CD4-positive, alpha-beta T cell treated with Interleukin-6 at 100 ng/mL for 8 hours (primary cell): ENCODE data around the gene EID2.

Experiments used
- DNase-seq: peaks from one replicate; pipeline ENCODE4 v3.0.0-alpha.2; 2020; ENCODE audit warnings: mixed read lengths, low spot score

The EID2 gene, protein sequence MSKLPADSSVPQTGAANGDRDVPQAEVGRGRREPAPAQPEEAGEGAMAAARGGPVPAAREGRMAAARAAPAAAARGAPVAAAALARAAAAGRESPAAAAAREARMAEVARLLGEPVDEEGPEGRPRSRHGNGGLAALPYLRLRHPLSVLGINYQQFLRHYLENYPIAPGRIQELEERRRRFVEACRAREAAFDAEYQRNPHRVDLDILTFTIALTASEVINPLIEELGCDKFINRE

DNA sequence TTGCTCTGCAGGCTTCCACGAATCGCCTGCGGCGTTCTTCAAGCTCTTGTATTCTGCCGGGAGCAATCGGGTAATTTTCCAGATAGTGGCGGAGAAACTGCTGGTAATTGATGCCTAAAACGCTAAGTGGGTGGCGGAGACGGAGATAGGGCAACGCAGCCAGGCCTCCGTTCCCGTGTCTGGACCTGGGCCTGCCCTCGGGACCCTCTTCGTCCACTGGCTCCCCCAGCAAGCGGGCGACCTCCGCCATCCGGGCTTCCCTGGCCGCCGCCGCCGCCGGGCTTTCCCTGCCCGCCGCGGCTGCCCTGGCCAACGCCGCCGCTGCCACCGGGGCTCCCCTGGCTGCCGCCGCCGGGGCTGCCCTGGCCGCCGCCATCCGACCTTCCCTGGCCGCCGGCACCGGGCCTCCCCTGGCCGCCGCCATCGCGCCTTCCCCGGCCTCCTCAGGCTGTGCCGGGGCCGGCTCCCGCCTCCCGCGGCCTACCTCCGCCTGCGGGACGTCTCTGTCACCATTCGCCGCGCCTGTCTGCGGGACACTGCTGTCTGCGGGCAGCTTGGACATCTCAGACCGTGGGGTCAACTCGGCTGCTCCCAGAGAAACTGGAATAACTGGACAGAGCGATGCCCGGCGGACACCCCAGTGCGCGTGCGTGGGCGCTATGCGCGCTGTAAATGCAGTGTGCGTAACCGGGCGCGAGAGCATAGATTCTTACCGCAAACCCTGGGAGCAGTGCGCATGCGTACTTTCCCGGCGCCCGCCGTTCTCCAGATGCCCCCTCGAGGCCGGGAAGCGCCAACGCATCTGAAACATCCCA is at the start of gene EID2:
EID2 (minus strand) TSS at position 644 of the 815 bp plus-strand sequence; CDS start at position 562, 82 bp downstream.
- peak; percentile 94 for DNase-seq

DNA sequence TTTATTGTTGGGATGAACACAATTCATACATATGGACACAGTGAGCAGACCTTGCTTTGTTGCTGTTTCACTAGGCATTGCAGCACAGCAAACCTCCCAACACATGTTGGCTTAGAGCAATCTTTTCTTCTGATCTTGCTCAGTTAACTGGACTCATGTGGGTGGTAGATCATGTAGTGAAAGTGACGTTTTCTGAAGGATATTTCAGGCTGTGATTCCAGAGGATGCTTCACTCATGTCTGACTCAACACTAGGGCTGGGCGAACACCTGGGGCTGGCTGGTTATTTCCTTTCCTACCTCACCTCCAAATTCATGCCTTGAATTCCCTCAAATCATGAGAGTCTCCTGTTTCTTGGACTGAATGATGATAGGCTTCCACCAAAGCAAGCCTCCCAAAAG is 48.1 kb upstream of the EID2 start:
- DNase-seq, result no peak

DNA sequence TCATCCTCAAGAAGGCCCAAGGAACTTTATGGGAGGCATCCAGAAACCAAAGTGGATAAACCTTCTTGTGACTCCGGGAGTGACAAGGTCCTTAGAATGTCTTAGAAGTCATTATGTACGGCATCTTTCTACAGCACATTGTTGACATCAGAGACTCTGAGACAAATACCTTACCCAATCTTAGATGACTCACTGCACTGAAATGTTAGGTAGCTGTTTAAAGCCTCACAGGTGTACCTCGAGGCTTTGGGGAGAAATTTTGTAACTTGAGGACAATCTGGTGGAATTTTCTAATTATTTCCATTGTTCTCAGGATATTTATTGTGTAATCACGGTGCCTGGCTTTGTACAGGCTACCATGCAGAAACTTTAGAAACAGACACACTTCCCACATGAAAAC is 47.5 kb upstream of the EID2 start:
- no peak for DNase-seq

DNA sequence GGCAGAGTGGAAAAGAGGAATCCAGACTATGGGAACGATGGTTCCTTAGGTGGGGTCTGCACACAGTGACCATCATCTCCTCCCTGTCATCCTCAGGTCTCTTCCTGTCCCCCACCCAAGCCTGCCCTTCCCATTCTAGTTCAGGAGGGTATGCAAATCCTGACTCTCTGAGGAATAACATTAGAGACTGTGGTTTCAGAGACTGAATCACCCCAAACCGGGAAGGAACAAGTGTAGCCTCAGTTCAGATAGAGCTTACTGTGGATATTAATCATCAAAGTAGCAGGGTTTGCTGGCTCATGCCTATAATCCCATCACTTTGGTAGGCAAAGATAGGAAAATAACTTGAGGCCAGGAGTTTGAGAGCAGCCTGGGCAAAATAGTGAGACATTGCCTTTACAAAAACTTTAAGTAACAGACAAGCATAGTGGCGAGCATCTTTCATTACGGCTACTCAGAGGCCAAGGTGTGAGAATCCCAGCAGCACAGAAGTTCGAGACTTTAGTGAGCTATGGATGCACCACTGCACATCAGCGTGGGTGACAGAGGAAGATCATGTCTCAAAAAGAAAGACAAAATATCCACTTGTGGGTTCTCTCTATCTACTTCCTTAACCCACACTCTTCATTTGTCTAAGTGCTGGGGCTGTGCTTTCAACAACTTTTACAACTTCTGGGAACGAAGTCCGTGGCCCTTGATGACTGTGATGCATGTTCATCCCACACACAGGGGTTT is 43.1 kb upstream of the EID2 start:
- no peak for DNase-seq

DNA sequence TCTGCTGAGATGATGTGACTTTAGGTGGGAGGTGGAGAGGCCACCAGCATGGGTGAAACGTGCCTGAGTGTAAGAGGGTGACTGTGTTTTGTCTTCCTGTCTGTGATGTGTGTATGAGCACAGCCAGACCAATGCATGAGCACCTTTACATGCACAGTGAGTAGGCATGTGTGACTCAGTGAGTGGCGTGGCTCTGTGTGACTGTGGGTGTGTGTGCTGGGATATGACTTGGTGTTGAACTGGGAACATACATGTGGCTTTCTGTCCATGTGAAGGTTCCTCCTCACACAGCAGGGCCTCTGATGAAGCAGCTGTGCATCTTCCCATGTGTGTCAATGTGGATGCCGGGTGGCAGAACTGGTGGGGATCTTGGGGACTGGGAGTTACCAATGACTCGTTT is 42.5 kb upstream of the EID2 start:
- no peak for DNase-seq

DNA sequence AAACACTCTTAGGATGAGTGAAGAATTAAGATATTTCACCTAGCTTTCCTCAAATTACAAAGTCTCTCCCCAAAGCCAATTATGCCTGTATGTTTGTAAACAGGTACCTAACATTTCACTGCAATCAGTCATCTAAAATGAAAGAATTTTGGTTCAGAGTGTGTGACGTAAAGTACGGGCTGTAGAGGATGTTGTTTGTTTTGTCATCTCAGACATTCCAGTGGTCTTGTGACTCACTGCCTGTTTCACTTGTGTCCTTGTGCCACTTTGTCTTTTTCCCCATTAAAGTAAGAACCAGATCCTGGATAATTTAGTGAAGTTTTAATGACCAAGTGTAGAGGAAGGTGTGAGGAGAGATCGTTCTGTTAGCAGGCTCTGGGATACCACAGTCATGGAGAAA is 28.6 kb upstream of the EID2 start:
- no peak for DNase-seq

DNA sequence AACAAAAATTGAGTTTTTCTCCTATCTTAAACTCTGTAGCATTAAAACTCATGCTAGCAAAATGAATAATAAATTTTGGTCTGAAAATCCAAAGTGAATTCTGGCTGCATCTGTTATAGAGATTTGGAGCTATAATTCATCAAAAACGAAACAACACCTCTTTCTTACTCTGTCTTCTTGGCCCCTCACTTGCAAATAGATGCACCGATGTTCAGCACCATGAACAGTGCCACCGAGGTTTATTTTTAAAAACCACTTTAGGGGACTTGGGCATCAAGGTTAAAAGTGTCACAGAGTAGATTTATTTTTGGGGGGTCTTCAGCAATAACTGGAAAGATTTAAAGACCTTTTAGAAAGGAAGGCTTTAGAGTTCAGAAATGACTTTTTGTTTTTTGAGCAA is 26.1 kb upstream of the EID2 start:
- DNase-seq, result no peak

DNA sequence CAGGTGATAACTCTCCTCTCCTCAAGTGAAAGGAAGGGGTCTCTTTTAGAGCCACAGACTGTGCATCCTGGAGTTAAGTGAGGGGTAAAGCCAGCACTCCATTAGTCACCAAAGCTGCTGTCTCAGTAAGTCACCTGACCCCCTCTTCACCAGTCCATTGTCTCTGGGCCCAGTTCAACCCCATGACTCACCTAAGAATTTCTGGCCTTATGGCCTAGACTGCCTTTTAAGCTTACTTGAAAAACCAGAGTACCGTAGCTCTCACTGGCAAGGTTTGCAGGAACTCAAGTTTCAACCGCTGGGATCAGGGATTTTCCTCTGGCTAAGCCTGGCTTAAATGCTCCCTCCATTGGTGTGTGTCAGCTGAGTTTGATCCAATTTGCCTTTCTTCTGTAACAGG is 23.4 kb upstream of the EID2 start:
- DNase-seq, result no peak

DNA sequence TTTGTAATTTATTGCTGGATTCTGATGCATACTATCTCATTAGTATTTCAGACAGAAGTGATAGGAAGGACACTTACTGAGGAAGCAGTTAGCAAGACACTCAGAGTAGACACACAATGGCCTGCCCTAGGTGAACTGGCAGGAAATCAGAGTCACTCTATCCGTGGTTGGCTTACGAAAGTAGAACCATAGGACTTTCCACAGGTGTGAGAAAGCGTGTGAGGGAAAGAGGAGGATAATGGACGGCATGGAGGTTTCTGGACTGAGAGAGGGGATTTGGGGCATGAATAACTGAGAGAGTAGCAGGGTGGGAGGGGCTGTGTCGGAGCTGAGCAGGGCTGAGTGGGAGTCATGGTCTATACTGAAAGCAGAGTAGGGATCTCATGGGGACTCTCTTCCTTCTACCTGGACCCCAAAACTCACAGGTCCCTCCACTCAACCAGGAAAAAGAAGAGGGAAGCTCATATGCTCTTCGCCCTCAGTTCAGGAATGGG is 18.7 kb upstream of the EID2 start:
- DNase-seq, result peak; percentile 28

DNA sequence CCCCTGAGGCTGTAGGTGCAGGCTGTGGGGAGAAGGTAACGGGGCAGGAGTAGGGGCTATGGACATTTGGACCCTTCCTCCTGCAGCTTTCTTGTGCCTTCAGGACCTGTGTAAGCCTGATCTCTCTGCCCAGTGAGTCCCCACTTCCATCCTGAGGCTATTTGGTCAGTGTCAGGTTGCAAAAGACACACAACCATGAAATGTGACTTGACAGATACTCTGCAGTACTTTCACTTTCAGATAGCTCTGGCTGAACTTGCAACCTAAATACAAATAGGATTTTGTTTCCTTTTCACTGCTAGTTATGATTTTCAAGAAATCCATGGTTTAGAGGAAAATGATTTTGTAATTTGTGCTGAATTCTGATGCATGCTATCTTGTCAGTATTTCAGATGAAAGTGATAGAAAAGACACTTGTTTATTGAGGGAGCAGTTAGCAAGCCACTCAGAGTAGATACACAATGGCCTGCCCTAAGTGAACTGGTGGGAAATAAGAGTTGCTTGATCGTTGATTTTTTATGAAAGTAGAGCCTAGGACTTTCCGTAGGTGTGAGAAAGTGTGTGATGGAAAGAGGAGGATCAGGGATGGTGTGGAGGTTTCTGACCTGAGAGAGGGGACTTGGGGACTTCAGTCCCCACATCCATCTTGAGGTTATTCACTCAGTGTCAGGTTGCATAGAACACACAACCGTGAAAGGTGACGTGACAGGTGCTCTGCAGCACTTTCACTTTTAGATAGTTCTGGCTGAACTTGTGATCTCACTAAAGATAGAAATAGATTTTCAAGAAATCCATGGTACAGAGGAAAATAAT is 18.1 kb upstream of the EID2 start:
- peak; percentile 41 for DNase-seq

DNA sequence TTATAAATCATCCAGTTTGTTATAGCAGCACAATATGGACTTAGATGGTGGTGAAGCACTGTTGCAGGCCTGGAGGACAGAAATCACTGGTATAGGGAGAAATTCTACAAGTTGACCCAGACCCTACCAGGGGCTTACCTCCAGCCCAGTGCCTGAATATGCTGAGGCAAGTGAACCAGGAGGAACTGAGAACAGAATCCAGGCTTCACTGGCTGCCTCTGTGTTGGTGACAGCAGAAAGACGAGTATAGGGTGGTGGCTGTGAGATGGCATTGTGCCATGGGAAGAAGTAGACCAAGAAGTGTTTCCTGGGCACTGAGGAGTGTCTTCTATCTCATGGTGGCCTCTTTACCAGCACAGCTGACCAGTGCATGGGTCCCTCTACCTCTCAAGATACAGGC is 15.9 kb upstream of the EID2 start:
- DNase-seq, result no peak

DNA sequence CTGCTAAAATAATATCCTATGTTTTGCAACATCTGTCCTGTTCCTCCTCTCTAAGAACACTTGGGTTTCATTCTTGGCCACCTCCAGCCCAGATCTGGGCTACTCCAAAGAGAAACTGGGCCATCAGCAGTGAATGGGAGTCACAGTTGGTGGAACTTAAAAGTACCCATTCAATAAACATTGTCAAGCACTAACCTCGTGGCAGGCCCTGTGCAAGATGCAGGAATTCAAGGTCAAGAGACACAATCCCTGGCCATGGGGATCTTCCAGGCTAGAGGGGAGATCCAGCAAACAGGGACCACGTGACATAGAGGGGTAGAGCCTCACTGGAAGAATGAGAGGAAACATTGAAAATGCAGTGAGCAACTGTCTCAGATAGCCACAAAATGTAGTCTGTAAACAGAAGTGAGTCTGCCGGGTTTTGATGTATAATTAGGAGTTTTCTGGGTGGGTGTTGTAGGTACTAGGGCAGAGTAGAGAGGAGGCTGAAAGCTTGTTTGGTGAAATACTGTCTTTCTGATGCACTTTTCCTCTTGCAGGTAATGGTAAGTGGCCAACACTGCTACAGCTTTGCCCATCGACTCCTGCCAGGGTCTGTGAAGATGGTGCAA is 14.8 kb upstream of the EID2 start:
- DNase-seq, result no peak

DNA sequence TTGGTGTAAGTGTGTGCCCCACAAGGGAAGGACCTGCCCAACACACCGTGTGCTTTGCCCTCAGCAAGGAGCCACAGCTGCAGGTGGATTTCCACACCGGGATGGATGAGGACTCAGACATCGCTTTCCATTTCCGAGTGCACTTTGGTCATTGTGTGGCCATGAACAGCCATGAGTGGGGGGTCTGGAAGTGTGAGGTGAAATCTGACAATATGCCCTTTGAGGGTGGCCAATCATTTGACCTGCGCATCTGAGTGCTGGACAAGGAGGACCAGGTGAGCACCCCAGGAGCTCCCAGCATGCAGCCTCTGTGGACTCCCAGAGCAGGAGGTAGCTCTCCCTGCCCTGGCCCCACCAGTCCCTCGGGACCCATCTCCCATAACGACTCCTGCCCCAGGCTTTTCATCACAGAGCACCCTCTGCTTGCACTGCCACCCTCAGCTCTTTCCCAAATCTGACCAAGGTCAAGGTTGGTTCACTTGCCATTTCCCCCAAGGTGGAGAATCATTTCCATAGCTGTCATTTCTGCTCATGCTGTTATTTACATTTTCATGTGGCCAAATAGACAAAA is 13.2 kb upstream of the EID2 start:
- DNase-seq, result no peak

DNA sequence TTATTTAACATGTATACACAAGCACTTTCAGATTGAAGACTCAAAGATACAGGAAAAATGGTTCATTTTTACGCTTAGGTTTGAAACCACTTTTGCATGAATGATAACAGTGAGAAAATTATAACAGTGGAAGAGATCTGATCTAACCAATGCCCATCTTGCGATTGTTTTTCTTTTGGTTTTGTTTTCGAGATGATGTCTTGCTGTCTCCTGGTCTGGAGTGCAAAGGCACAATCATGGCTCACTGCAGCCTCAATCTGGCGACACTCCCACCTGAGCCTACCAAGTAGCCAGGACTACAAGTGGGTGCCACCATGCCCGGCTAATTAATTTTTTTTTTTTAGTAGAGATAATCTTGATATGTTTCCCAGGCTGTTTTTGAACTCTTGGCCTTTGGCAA is 10.2 kb upstream of the EID2 start:
- DNase-seq, result no peak

DNA sequence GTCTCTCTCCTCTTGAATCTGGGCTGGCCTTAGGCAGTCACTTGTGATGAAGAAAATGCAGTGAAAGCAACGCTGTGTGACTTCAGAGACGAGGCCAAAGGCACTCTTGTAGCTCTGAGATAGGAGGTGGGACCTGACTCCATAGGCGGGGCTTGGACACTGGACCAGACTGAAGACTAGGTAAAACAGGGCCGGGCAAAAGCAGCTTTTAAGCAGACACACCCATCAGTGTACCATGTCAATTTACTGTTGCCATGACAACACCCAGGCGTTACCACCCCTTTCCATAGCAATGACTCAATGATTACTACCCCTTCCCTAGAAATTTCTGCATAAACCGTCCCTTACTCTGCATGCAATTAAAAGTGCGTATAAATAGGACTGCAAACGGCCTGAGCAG is 6.6 kb upstream of the EID2 start:
- DNase-seq, result no peak

DNA sequence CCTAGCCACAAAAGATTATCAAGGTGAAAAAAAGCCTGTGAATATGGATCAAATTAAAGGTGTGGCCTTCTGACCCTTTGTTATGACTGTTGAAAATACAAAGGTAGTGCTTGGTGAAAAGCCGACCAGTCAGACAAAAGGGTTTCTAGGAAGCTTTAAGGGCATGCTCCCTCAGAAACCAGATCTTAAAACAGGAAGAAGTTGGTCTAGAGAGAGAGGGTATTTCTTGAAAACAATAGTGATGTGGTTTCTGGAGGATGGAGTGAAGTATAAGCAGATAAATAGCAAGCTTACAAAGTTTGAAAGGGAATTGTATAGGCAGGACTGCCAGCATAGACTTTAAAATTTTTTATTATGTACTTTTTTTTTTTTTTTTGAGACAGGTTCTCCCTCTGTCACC is 5.0 kb upstream of the EID2 start:
- peak; percentile 36 for DNase-seq

DNA sequence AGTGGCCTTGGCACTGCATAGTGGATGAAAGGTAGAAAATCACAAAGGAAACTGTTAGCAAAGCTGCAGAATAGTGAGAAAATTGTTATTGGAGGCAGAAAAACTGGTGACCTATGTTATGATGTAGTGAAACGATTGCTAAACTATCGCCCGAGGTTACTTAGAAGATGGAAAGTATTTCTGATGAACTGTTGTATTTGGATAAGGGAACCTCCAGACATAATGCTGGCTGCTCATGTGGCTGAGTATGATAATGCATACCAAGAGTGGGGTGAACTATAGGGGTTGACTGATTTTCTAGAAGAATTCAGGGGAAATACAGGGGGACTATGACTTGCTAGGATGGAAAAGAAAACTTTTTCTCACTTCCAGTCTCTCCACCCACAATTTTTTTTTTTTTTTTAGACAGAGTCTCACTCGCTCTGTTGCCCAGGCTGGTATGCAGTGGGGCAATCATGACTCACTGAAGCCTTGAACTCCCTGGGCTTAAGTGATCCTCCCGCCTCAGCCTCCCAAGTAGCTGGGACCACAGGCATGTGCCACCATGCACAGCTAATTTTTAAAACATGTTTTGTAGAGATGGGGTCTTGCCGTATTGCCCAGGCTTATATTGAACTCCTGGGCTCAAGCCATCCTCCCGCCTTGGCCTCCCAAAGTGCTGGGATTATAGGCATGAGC is 4.4 kb upstream of the EID2 start:
- no peak for DNase-seq

DNA sequence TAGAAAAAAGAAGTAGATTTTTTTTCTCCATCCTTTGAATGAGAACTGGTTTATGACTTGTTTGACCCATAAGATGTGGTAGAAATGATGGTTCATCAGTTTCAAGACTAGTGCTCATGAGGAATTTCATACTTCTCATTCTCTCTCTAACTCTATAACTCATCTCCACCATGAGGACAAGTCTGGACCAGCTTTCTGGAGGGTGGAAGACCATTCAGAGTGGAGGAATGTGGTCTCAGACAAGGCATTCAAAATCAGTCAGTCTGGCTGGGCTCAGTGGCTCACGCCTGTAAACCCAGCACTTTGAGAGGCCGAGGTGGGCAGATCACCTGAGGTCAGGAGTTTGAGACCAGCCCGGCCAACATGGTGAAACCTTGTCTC is 3.5 kb upstream of the EID2 start:
- DNase-seq, result no peak

DNA sequence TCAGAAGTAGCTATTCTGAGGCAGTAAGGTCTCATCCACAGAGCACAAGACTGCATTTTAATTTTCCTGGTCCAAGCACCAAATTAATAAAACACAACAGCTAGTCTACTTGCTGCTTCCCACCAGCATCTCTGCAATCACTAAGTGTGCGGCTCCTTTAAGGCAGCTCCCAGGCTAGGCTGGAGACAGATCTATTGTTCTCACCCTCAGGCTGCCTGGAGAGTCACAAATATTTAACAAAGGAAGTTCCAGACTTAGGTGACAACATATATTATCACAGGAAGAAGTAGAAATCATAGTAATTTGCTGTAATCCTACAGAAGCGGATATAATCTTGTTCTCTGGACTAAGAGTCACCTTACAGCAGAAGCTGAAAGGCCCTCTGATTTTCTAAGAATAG is 2.2 kb upstream of the EID2 start:
- no peak for DNase-seq

DNA sequence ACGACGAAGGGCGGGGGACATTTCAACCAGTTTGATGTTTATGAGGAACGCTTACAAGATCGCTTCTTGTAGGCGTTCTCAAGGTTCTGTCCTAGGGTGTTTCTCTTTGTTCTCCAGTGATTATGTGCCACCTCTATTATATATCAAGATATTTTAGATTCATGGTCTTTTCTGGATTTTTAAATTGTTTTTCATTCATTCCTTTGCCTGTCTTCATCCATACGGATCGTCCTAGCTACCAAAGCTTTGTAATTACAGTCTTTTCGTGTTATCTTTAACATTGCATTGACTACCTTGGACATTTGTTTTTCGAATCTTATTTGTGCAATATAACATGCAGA is 342 bp upstream of the EID2 start:
- no peak for DNase-seq

DNA sequence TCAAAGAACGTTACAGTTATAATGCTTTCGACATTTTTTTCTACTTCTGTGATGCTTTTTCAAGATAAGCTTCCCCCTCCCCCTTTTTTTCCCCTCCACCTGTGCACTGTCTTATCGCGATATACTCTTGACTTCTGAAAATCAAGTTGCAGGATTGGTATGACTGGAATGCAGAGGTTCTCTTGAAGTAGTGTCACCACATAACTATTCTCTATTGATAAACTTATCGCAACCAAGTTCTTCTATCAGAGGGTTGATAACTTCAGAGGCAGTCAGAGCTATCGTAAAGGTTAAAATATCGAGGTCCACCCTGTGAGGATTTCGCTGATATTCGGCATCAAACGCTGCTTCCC is 820 bp downstream of the EID2 start:
- DNase-seq, result no peak
